Measurements from ENCODE around the gene CHAC2.
"Not testable (repeated sequence)": the region's sequence is repeated elsewhere in the genome, so short reads cannot be mapped to it uniquely, and the experiment has no call there.

The CHAC2 gene

GRCh38 chr2:53767405-53768241, at the start of gene CHAC2:
TSS of gene CHAC2 (plus strand) at chr2:53767804. CDS start at chr2:53767887, 83 bp downstream.
- peak; percentile 96 for DNase-seq (ENCODE audit: low spot score)

GRCh38 chr2:53720944-53721343, 46.7 kb upstream of the CHAC2 start:
- not testable (repeated sequence) for DNase-seq (ENCODE audit: low spot score)

GRCh38 chr2:53724536-53724935, 43.1 kb upstream of the CHAC2 start:
- no peak for DNase-seq (ENCODE audit: low spot score)

GRCh38 chr2:53725662-53726061, 41.9 kb upstream of the CHAC2 start:
- DNase-seq (ENCODE audit: low spot score), result no peak

- DNase-seq (ENCODE audit: low spot score), result no peak
Observed at GRCh38 chr2:53727921-53728320, 39.7 kb upstream of the CHAC2 start.

- DNase-seq (ENCODE audit: low spot score), result no peak
Observed at GRCh38 chr2:53729143-53729762, 38.4 kb upstream of the CHAC2 start.

GRCh38 chr2:53737091-53737490, 30.5 kb upstream of the CHAC2 start:
- no peak for DNase-seq (ENCODE audit: low spot score)

- DNase-seq (ENCODE audit: low spot score), result no peak
Observed at GRCh38 chr2:53739032-53739431, 28.6 kb upstream of the CHAC2 start.

- DNase-seq (ENCODE audit: low spot score), result peak; percentile 27
Observed at GRCh38 chr2:53740170-53740569, 27.4 kb upstream of the CHAC2 start.

GRCh38 chr2:53744395-53745065, 23.1 kb upstream of the CHAC2 start:
- DNase-seq (ENCODE audit: low spot score), result no peak

- no peak for DNase-seq (ENCODE audit: low spot score)
Observed at GRCh38 chr2:53750041-53750768, 17.4 kb upstream of the CHAC2 start.

GRCh38 chr2:53751728-53752127, 15.9 kb upstream of the CHAC2 start:
- DNase-seq (ENCODE audit: low spot score), result peak; percentile 11

GRCh38 chr2:53752385-53752784, 15.2 kb upstream of the CHAC2 start:
- no peak for DNase-seq (ENCODE audit: low spot score)

GRCh38 chr2:53753041-53753440, 14.6 kb upstream of the CHAC2 start:
- DNase-seq (ENCODE audit: low spot score), result no peak

GRCh38 chr2:53755121-53755520, 12.5 kb upstream of the CHAC2 start:
- peak; percentile 66 for DNase-seq (ENCODE audit: low spot score)

GRCh38 chr2:53756644-53757043, 11.0 kb upstream of the CHAC2 start:
- DNase-seq (ENCODE audit: low spot score), result no peak

GRCh38 chr2:53757206-53757605, 10.4 kb upstream of the CHAC2 start:
- DNase-seq (ENCODE audit: low spot score), result not testable (repeated sequence)

- no peak for DNase-seq (ENCODE audit: low spot score)
Observed at GRCh38 chr2:53765767-53766166, 1.8 kb upstream of the CHAC2 start.

- DNase-seq (ENCODE audit: low spot score), result no peak
Observed at GRCh38 chr2:53768242-53768542, 588 bp downstream of the CHAC2 start.

GRCh38 chr2:53769318-53769945, 1.8 kb downstream of the CHAC2 start:
- DNase-seq (ENCODE audit: low spot score), result no peak

- no peak for DNase-seq (ENCODE audit: low spot score)
Observed at GRCh38 chr2:53770264-53770663, 2.7 kb downstream of the CHAC2 start.

- DNase-seq (ENCODE audit: low spot score), result no peak
Observed at GRCh38 chr2:53777134-53777533, 9.5 kb downstream of the CHAC2 start.

Measured in AG20443 (cell line).